H4 (cell line): Measurements from ENCODE around the gene ILRUN. TPM values are rescaled to one million over a fixed set of nuclear protein-coding genes. Genes with fewer than 3 reads are reported as not detected.
"Not testable (repeated sequence)": the region's sequence is repeated elsewhere in the genome, so short reads cannot be mapped to it uniquely, and the experiment has no call there.

ENCODE experiments used
- DNase-seq: peaks from one replicate; pipeline ENCODE4 v3.0.0-alpha.2; 2015; ENCODE audit warnings: low spot score
- total RNA-seq: library from RNA; depleted of rRNA; stranded (reverse); fragments of >200 nt; shearing (Covaris generic); gene quantifications from 2 replicates; pipeline ENCODE4 v1.2.3, GENCODE V29; 2014

The ILRUN gene
- total RNA-seq, 1 experiment from 2014 or later: 28.9 TPM

GRCh38 chr6:34697904-34698559 is 1.5 kb upstream of the ILRUN start:
- no peak for DNase-seq

DNA sequence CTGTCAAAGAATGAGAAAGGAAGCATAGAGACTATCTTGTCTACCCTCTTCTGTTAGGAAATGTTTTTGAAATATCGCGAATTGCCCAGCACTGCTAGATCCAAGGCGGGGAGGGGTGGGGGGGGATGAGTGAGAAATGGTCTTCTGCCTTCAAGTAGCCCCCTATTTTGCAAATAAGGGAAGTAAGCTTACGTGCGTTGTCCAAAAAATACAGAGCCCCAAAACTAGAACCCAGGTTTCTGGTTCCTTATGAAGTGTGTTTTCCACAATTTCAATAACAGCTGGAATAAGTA is 923 bp upstream of the ILRUN start:
- DNase-seq: no peak

DNA sequence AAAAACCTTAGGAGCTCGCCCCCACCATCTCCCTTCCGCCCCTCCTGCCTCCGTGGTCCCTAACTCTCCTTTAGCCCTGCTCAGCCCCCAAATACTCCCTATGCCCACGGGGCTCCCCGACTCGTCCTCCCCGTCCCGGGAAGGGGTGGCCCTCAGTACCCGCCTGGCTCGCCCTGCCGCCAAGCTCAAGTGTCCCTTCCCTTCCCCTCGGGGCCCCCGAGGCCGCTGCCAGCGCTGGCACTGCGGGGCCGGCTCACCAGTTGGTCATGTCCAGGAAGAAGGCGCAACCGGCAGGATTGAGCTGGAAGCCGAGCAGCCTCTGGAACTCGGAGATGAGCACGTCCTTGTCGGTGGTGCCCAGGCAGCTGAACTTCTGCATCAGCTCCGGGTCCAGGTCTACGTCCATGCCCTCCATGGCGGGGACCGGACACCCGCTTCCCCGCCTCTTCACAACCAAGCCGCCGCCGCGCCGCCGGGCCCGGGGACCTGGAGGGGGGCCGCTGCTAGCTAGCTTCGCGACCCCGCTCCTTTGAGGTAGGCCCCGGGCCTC is 303 bp downstream of the ILRUN start:
- DNase-seq: no peak

DNA sequence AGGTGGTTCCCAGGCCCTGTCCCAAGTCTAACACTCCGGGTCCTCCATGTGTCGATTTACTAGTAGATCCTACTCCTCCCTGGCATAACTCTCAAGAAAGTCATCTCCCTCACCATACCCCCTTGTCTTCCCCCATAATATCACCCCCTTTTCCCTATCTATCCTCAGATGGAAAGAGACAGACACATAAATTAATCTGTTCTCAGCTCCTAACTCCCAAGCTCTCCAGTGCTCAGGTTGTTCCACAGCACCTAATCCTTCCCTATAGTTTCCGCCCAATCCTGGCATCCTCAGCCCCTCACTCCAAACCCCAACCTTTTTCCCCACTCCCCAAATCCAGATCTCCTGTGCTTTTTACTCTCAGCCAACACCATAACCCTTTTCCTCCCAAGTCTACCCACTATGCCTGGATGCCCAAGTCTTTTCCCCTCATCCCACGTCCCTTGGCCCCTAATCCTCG is 808 bp downstream of the ILRUN start:
- DNase-seq: no peak

DNA sequence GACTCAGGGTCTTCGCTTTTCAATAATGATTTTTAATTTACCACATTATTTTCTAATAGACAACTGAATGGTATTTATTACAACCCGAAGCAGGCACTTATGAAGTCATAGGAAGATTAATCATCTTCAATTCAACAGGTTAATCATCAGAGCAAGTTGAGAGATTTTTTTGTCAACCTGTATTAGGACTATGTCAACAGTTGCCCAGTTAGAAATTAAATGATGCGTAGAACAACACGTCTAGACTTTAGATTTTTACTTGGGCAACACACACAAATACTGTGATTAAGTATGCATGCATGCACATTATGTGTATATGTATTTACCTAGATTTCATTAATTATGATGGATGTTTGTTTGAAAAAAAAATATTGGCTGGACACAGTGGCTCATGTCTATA is 4.3 kb downstream of the ILRUN start:
- DNase-seq: no peak

- no peak for DNase-seq
These were observed 6.8 kb downstream of the ILRUN start for GRCh38 chr6:34689742-34690141.

DNA sequence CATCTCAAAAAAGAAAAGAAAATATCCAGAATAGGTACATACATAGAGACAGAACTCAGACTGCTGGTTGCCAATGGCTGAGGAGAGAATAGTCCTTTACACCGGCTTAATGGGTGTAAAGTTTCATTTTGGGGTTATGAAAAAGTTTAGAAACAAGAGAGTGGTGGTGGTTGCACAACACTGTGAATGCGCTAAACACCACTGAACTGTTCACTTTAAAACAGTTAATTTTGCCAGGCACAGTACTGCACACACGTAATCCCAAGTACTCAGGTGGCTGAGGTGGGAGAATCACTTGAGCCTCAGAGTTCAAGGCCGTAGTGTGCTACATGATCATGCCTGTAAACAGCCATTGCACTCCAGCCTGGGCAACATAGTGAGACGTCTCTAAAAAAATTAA is 7.6 kb downstream of the ILRUN start:
- no peak for DNase-seq

- DNase-seq: no peak
These were observed 11.6 kb downstream of the ILRUN start for GRCh38 chr6:34684919-34685318.

DNA sequence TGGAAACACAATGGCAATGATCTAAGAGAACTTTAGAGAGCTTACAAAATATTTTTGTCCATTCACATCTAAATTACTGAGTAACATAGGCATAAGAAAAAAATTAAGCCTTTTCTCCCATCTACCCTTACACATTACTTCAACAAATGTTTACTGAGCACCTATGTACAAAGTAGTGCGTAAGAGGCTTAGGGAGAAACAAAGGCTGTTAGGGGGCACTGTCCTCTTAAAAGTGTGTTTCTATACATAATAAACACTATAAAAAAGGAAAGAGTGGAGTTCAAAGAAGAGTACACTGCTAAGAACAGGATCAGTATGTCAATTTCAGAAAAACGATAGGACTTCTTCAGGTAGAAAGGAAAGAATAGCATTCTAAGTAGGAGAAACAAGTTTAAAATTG is 12.2 kb downstream of the ILRUN start:
- DNase-seq: no peak

DNA sequence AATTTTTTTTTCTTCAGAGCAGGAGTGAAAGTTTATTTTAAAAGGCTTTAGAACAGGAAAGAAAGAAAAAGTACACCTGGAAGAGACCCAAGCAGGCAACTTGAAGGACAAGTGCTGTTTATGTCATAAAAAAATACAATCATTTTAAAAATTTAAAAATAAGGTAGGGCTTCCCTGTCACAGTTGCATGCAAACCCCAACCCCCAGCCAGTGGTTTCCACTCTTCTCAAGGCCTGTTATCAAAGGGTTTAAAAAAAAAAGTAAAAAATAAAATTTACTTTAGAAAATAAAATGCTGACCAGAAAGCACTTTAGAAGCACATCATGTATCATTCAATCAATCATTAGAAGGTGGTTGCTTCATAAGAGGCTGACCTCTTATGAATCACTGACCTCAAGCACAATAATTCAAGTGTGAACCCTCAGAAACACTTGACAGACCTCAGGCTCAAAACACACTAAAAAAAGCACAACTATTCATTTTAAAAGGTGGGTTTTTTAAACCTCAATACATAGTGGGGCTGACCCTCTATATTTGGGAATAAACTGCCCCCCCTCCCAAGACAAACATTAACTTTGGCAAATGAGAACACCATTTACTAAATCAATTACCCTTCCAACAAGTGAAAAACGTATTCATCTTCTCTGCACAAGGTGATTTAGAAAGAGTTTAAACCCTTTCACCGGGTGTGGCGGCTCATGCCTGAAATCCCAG is 15.6 kb downstream of the ILRUN start:
- no peak for DNase-seq

DNA sequence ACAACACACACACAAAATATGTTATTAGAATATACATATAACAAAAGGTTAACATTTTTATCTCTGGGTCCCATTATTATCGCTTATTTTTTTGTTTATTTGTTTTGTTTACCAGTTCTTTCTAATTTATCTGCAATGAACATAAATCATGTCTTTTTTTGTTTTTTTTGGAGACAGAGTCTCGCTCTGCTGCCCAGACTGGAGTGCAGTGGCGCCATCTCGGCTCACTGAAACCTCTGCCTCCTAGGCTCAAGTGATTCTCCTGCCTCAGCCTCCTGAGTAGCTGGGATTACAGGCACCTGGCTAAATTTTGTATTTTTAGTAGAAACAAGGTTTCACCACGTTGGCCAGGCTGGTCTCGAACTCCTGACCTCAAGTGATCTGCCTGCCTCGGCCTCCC is 16.3 kb downstream of the ILRUN start:
- DNase-seq: not testable (repeated sequence)

GRCh38 chr6:34679552-34680253 is 16.9 kb downstream of the ILRUN start:
- DNase-seq: no peak

DNA sequence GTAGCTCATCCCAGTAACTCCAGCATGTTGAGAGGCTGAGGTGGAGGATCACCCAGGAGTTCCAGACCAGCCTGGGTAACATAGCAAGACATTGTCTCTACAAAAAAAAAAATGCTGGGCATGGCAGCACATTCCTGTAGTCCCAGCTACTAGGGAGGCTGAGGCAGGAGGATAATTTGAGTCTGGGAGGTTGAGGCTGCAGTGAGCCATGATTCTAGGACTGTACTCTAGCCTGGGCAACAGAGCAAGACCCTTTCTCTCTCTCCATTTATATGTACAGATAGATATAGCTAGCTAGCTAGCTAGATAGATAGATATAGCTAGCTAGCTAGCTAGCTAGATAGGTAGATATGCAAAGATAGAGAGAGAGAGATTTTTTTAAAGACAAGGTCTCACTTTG is 20.4 kb downstream of the ILRUN start:
- DNase-seq: no peak

GRCh38 chr6:34674930-34675329 is 21.6 kb downstream of the ILRUN start:
- not testable (repeated sequence) for DNase-seq

DNA sequence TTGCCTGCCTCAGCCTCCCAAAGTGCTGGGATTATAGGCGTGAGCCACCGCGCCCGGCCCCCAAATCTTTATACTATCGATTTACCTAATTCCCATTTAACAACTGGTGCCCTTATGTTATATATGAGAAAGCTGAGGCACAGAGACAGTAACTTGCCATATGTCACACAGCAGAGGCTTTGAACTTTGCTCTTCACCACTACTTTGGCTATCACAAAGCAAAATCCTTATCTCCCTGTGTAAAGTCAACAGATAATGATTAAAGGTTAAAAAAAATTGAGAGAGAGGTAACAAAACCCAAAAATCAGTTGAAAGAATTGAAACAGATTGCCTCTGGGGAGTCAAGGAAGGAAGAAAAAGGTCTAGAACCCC is 22.3 kb downstream of the ILRUN start:
- DNase-seq: no peak

GRCh38 chr6:34673064-34673463 is 23.5 kb downstream of the ILRUN start:
- DNase-seq: no peak

DNA sequence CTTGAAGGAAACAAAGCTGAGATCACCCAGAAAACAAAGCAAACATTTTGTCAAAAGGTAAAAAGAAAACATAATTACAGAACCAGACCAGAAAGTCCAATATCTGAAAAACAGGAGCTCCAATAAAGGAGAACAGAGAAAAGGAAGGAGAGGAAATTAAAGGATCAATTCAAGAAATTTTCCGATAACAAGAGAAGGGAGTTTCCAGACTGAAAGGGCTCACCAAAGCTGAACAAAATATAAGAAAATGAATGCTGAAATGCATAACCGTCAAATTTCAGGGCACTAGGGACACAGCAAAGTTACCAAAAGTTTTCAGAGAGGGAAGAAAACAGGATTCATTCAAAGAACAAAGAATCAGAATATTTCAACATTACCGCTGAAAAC is 23.9 kb downstream of the ILRUN start:
- no peak for DNase-seq

DNA sequence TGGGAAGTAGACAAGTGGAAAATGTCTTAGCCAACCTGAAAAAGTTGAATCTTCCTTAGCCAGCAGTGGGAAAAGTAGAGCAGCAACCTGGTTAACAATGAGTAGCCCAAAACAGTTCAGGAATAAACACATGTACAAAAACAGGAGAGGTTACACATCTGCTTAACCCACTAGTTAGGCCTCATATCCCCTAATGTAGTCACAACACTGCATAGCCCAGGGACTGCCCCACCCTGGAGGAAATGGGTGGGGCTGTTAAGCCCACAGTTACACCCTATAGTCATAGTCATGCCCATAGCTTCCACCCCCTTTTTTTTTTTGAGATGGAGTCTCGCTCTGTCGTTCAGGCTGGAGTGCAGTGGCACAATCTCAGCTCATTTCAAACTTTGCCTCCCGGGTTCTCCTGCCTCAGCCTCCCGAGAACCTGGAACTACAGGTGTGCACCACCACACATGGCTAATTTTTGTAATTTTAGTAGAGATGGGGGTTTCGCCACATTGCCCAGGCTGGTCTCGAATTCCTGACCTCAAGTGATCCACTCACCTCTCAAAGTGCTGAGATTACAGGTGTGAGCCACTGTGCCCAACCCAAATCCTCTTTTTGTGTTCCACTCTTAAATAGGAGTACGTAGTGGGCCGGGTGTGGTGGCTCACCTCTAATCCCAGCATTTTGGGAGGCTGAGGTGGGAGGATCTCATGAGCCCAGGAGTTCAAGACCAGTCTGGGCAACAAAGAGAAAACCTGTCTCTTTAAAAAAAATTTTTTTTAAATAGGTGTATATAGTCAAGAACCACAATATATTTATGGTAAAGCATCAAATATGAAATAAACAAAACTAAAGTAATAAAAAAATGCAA is 24.5 kb downstream of the ILRUN start:
- peak; percentile 31 for DNase-seq

- DNase-seq: no peak
These were observed 25.2 kb downstream of the ILRUN start for GRCh38 chr6:34671367-34671766.

DNA sequence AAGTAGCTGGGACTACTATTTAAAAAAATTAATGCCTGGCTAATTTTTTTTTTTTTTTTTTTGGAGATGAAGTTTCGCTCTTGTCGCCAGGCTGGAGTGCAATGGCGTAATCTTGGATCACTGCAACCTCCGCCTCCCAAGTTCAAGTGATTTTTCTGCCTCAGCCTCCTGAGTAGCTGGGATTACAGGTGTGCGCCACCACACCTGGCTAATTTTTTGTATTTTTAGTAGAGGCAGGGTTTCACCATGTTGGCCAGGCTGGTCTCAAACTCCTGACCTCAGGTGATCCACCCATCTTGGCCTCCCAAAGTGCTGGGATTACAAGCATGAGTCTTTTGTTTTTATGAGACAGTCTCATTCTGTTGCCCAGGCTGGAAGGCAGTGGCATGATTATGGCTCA is 27.8 kb downstream of the ILRUN start:
- not testable (repeated sequence) for DNase-seq

DNA sequence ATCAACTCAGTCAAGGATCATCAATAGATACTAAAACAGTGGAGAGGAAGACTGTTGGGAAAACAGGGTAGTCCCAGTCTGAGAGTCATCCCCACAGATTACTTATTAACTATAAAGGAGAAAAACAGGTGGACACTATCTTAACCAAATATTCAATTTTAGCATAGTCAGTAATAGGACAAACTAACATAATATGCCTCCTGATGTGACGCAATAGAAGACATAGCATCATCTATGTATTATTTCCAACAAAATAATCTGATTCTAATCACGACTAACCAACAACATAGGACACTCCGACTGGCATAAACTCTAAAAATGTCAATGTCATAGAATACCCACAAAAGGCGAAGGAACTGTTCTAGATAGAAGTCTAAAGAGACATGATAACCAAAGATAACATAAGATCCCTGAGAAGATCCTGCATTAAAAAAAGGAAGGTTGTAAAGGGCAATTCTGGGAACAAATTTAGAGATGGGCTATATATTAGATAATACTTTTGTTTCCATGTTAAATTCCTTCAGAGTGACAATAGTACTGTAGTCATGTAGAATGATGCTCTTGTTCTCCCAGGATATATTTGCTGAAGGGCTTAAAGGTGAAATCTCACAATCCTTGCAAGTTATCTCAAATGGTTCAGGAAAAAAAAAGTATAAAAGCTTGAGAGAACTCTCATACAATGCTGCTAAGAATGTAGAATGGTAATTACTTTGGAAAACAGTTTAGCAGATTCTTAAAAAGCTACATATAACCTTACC is 28.9 kb downstream of the ILRUN start:
- DNase-seq: no peak
